IMR-90 (cell line): ENCODE measurements around the gene HSP90AB1.

ENCODE experiments used
- BHLHE40 ChIP-seq: fragments of 150-350 bp; IDR thresholded peaks from 2 replicates; pipeline ENCODE4 v1.6.1; 2016; ENCODE audit warnings: mild to moderate bottlenecking, low read depth, low read length
- CEBPB ChIP-seq: IDR thresholded peaks from 2 replicates; pipeline ENCODE4 v1.6.1; 2012; ENCODE audit warnings: low read depth, low read length, improper control_type of control experiment
- FOS ChIP-seq: fragments of 150-350 bp; IDR thresholded peaks from 2 replicates; pipeline ENCODE4 v1.6.1; 2016; ENCODE audit warnings: low read depth, low read length
- POLR2A ChIP-seq: IDR thresholded peaks from 2 replicates; pipeline ENCODE4 v1.6.1; 2012; ENCODE audit warnings: mild to moderate bottlenecking, low read depth, low read length
- RAD21 ChIP-seq: IDR thresholded peaks from 2 replicates; pipeline ENCODE4 v1.6.1; 2012; ENCODE audit warnings: low read length, improper control_type of control experiment
- RCOR1 ChIP-seq: IDR thresholded peaks from 2 replicates; pipeline ENCODE4 v1.6.1; 2012; ENCODE audit warnings: mild to moderate bottlenecking, low read length, improper control_type of control experiment; ENCODE audit not compliant: insufficient replicate concordance
- RFX5 ChIP-seq: IDR thresholded peaks from 2 replicates; pipeline ENCODE4 v1.8.0; 2012; ENCODE audit warnings: low read depth, mild to moderate bottlenecking, low read length, moderate library complexity
- SMC3 ChIP-seq: fragments of 150-350 bp; IDR thresholded peaks from 2 replicates; pipeline ENCODE4 v1.6.1; 2016; ENCODE audit warnings: low read depth, mild to moderate bottlenecking, antibody characterized with exemption, low read length, moderate library complexity
- USF2 ChIP-seq: fragments of 150-350 bp; IDR thresholded peaks from 2 replicates; pipeline ENCODE4 v1.6.1; 2017; ENCODE audit warnings: mild to moderate bottlenecking, antibody characterized with exemption, low read length, low read depth
- TF ChIP-seq, protein P1 (sequence below): conservative IDR thresholded peaks from 2 replicates; pipeline ENCODE4 v1.5.1; 2012; ENCODE audit warnings: mild to moderate bottlenecking, low read depth, low read length, improper control_type of control experiment

DNA sequence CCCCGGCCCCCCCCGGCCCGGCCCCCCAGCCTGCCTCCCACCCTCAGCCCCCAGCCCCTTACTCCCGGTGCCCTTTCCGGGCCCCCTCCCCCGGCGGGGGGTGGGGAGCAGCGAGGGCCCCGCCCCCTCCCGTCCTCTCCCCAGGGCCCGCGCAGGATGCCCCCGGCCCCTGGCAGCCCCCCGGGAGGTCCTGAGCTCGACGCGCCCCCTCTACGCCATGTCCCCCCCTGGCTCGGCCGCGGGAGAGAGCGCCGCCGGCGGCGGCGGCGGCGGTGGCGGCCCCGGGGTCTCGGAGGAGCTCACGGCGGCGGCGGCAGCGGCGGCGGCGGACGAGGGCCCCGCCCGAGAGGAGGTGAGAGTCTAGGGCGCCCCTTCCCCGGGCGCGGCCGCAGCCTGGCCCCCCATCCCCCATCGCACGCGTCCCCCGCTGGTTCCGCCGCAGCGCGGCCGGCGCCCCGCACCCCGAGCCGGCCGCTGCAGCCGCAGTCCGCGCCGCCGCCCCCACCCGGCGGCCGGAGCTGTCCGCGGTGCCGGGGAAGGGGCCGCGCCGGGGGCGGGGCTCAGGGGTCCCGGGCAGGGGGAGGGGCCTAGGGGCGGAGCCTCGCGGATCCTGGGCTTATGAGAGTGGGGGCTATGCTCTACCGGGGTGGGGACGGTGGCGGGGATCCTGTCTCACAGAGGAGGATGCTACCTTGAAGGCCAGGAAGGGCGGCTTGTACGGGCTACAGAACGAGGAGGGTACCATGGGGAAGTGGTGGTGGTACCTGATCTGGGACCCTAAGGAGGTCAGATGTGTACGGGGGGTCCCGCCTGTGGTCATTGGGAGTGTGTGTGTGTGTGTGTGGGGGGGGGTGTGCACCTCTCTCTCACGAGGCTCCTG is 23.9 kb downstream of the HSP90AB1 start:
- TF ChIP-seq, protein P1, sequence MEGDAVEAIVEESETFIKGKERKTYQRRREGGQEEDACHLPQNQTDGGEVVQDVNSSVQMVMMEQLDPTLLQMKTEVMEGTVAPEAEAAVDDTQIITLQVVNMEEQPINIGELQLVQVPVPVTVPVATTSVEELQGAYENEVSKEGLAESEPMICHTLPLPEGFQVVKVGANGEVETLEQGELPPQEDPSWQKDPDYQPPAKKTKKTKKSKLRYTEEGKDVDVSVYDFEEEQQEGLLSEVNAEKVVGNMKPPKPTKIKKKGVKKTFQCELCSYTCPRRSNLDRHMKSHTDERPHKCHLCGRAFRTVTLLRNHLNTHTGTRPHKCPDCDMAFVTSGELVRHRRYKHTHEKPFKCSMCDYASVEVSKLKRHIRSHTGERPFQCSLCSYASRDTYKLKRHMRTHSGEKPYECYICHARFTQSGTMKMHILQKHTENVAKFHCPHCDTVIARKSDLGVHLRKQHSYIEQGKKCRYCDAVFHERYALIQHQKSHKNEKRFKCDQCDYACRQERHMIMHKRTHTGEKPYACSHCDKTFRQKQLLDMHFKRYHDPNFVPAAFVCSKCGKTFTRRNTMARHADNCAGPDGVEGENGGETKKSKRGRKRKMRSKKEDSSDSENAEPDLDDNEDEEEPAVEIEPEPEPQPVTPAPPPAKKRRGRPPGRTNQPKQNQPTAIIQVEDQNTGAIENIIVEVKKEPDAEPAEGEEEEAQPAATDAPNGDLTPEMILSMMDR: no peak
- TF ChIP-seq CEBPB (no peak), RFX5 (no peak), BHLHE40 (no peak), POLR2A (no peak), USF2 (no peak), RAD21 (no peak), FOS (no peak), SMC3 (no peak), RCOR1 (no peak)
